HG03280 (cell line): ENCODE data around the gene TIMMDC1.
"Not testable (repeated sequence)": the region's sequence is repeated elsewhere in the genome, so short reads cannot be mapped to it uniquely, and the experiment has no call there.

Experiments used
- ATAC-seq: cut with Tn5 transposase; IDR thresholded peaks from one replicate; pipeline ENCODE4 v1.9.1; 2021; ENCODE audit warnings: mild to moderate bottlenecking, moderate library complexity; ENCODE audit not compliant: unreplicated experiment

Gene TIMMDC1

DNA sequence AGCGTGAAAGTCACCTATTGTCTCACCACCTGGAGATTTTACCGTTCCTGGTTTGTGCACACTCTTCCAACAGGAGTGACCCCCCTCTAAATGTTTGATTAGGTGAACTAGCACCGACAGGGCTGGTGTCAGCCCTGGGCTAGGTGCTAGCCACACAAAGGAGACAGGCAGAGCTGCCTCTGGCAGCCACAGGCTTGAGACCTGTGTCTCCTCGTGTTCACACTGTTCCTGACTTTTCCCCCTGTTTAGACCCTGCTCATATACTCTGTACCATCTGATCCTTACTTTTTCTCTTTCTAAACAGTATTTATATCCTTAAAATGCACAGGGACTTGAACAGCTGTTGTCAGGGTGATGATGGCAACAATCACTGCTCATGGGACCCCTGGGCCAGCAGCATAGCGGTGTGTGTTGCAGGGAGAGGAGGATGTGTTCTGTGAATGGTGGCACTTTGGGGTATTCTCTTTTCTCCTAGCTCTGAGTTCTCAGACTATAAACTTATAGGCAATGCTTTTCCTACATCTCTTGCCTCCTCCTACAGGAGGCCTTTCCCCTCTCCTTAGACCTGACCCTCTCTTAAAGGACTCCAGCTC lies 55.6 kb downstream of the TIMMDC1 start:
- no peak for ATAC-seq

DNA sequence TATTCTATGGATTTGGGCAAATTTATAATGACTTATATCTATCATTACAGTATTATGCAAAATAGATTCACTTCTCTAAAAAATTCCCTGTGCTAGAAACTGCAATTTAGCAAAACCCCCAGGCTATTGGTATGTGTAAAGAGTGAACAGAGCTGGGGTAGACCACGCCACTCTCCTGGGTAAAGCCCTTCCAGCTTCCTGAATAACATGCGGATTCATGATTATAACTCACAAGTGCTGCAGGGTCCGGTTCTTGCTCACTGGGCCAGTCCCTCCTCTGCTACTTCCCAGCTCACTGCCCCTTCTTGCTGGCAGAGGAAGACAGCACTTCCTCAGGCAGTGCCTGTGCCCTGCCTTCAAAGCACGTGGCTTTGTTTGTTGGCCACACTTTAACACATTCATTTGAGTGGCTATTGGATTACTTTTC lies 57.0 kb downstream of the TIMMDC1 start:
- ATAC-seq, result no peak

DNA sequence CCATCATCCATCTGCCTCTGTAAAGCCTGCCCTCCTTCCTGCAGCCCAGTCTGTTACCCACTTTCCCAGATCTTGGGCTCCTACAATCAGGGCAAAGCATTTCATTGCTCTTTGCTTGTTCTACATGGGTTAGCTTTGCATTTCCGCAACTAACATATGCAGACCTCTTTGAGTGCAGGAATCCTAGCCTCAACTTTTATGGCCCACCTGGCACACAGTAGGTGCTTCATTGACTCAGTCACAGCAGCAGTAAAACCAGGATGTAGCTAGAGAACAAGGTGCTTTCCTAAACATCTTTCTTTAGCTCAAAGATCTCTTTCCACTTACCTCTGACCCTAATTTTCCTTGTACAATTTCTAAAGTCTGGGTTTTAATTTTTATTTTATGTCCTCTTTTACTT lies 57.6 kb downstream of the TIMMDC1 start:
- no peak for ATAC-seq

DNA sequence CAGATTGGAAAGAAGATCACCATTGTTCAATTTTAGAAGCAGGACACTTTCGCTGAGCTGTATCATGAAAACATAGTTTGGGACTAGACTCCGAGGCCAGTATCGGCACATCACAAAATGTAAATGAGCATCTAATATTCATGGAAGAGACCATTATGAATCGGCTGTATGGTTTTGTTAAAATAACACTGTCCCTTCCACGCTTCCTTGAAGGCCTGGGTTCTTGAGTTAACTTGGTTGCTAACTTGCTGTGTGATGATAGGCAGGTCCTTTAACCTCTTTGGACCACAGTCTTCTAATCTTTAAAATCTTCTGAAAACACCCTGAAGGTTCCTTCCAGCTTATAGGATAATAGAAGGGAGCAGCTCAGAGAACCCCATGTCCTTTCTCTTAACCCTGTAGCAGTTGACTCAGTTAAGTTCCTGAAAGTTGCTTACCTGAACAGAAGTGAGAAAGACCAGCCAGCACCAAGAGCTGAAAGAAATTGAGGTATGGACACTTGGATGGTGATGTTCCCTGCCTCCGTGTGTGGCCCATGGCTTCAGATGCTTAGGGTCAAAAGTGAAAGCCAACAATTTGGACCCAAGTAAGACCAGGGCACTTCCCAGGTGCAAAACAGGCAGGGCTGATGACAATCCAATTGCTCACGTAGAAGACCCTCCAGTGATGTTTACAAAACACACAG lies 59.0 kb downstream of the TIMMDC1 start:
- no peak for ATAC-seq

DNA sequence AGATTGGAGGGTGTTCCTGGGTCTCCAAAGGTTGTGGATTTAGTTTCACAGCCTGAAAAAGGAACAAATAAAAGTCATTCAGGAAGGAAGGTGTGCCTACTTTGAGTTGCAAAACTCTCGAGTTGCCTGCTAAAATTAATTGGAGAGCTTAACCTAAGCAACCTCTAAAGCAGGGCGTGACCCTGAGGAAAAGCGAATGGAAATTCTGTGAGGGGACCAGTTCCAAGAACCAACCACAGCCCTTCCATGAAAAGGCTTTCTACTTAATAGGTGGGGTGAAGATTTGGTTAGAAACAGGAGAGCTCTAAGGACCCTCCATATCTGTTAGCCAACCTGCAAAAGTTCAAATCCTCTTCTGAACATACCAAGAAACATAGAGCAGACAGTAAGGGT lies 59.5 kb downstream of the TIMMDC1 start:
- no peak for ATAC-seq

DNA sequence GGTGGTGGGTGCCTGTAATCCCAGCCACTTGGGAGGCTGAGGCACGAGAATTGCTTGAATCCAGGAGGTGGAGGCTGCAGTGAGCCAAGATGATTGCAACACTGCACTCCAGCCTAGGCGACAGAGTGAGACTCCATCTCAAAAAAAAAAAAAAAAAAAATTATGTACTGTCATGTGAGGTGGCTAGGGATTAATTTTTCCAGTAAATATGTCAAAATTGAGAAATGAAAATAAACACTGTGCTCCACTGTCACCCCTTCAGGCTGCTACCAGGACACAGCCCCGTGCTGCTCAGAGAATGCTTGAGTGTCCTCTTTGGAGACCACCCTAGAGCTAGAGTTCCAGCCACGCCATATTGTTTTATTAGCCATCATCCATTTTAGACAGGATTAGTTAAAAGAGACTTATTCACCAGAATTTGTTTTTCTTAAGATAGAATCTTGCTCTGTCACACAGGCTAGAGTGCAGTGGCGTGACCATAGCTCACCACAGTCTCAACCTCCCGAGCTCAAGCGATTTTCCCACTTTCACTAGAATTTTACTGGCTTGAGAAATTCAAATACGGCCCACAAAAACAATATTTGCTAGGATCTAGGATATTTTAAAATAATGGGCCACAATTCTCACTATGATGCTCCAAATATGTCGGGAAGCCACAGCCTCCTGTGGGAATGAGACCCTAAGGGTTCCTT lies 60.4 kb downstream of the TIMMDC1 start:
- no peak for ATAC-seq

DNA sequence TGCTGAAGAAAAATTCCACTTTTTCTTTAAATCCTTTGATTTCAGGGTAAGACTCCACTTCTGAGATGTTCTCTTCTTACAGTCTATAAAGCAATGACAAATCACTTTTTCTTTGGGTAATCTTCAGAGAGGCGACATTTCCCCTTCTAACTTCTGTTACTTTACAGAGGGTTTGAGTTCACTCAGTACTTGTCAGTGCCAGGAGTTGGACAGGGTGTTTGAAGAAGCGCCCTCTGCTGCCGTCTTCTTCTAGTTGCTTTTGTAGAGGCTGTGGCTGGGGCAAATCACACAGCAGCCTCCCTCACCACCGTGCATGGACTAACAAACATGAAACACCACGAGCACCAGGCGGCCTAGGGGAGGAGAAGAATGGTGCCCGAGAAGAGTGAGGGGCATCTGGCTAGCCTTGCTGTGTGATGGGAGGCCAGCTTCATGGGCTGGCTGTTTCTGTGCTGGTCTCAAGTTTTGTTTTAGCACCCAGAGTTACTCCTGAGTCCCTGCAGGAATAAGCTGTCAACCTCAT lies 61.2 kb downstream of the TIMMDC1 start, which contains the start of gene CD80:
CD80 (minus strand) TSS at position 174 of the 523 bp plus-strand sequence. CDS start 1,886 bp downstream, outside the sequence.
- peak; percentile 54 for ATAC-seq

DNA sequence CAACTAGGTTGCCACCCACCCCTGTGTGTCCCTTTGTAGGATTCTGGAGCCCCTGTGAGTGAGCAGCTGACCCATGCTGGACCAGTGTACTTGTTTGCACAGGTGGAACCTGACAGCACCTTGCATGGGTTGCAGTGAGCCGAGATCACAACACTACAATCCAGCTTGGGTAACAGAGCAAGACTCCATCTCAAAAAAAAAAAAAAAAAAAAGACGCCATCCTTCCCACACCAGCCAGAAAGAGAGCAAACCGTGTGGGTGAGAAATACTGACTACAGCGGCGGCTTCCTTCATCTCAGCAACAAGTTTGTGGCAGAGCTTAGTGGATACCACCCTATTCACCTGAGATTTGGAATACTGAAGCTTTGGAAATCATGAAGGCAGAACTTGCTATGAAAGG lies 61.8 kb downstream of the TIMMDC1 start:
- ATAC-seq, result no peak

DNA sequence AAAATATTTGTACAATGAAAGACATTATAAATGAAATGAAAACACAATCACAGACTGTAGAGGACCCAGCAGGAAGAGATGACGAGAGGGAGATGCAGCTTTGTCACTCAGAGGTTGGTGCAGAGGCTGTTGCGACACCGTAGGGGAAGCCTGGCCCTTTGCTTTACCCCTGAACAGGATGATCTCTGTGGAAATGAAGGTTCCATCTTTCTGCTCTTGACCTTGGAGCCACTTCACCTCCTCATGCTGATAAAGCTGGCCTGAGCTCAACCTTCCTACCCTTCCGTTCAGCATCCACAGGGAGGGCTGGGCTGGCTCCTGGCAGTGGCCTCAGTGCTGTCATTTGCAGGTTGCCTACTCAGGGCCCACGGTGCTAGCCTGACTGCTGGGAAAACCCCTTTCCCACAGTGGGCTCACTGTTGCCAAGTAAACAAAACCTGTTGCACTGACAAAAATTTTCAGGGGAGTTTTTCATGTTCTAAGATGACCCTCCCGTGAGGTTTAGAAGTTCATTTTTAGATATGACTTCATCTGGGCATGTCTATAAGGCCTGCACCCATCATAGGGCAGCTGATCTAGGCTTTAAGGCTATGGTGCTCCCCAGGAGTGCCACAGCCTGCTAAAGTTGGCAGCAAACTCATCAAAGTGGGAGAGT lies 64.1 kb downstream of the TIMMDC1 start:
- peak; percentile 72 for ATAC-seq

DNA sequence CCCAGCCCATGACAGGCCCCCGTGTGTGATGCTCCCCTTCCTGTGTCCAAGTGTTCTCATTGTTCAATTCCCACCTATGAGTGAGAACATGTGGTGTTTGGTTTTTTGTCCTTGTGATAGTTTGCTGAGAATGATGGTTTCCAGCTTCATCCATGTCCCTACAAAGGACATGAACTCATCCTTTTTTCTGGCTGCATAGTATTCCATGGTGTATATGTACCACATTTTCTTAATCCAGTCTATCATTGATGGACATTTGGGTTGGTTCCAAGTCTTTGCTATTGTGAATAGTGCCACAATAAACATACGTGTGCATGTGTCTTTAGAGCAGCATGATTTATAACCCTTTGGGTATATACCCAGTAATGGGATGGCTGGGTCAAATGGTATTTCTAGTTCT lies 65.0 kb downstream of the TIMMDC1 start:
- ATAC-seq, result not testable (repeated sequence)

DNA sequence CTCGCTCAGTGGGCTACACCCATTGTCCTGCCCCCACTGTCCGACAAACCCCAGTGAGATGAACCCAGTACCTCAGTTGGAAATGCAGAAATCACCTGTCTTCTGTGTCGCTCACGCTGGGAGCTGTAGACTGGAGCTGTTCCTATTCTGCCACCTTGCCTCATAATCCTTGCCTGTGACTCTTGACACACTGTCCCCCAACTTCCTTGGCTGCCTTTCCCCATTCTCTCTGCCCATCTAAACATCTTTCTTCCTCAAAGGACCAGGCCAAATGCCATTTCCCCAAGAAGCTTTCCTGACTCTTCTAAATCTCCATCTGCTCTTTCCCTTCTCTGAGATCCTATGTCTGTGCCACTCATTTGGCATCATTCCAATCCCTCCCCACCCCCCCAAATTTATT lies 70.8 kb downstream of the TIMMDC1 start:
- no peak for ATAC-seq

DNA sequence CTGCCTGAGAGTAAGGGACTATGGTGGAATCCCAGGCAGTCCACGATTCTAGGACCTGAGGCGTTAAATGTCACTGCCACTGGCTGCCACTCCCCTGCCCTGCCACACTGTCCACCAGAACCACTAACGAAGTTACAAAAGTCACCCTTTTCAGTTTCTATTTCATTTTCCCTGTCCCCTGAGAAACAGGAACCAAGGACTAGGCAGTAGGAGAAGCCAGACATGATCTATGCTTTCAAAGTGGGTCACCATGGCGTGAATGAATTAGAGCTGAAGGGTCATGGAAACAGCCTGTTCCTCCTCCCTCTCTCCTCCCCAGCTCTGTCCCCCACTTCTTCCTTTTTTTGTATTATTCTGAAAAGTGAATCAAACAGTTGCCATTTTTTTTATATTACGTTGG lies 71.9 kb downstream of the TIMMDC1 start:
- ATAC-seq, result no peak

DNA sequence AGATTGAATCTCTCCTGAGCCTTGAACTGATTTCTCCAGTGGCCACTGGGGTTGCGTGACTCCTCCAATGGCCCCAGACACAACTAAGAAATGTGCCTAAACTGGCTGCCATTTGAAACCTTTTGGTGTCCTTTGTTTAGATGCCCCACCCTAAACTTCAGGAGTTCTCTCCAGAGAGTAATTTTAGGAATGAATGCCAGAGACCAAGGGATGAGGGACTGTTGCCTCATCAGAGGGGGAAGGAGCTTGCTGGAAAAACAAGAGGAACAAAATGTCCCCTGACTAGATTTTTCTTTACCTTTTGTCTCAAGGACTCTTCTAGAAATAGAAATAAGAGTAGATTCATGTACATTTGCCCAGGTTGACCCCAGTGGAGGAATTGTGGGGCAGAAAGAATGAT lies 72.9 kb downstream of the TIMMDC1 start:
- no peak for ATAC-seq

DNA sequence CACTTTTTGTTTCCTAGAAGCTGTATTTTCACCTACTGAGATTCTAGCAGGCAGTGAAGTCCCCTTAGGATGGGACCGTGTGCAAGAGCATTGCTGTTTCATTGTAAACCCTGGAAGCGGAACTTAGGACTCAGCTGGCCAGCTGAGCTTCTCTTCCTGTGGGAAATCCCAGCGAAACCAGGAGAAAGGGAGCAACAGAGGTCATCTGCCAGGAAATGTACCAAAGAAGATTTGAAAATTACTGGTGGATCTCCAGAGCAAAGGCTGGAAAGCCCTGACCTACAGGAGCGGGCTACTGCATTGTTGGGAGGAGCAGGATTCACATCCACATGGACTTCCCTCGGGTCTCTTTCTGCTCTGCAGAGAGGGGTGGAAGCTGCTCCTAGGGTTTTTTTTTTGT lies 73.3 kb downstream of the TIMMDC1 start:
- ATAC-seq, result no peak
